A172 (cell line): ENCODE measurements around the gene SNX1. TPM values are rescaled to one million over a fixed set of nuclear protein-coding genes. Genes with fewer than 3 reads are reported as not detected.
A peak's percentile ranks its signal among the peaks of the same experiment; 100 is the strongest.
"Not testable (repeated sequence)": the region's sequence is repeated elsewhere in the genome, so short reads cannot be mapped to it uniquely, and the experiment has no call there.

Experiments
- DNase-seq: peaks from one replicate; pipeline ENCODE4 v3.0.0-alpha.2; 2015; ENCODE audit warnings: low spot score
- total RNA-seq: library from RNA; depleted of rRNA; stranded (reverse); fragments of >200 nt; shearing (Covaris generic); gene quantifications from 2 replicates; pipeline ENCODE4 v1.2.3, GENCODE V29; 2014

Gene SNX1
- total RNA-seq, 1 experiment from 2014 or later: 30.7 TPM

GRCh38 chr15:64072812-64073211 is 23.0 kb upstream of the SNX1 start:
- no peak for DNase-seq

- not testable (repeated sequence) for DNase-seq
Observed at GRCh38 chr15:64073496-64073895, 22.3 kb upstream of the SNX1 start.

- no peak for DNase-seq
Observed at GRCh38 chr15:64082757-64083156, 13.0 kb upstream of the SNX1 start.

- no peak for DNase-seq
Observed at GRCh38 chr15:64089543-64090280, 6.1 kb upstream of the SNX1 start.

GRCh38 chr15:64090527-64090926 is 5.3 kb upstream of the SNX1 start:
- DNase-seq: no peak

- DNase-seq: no peak
Observed at GRCh38 chr15:64092075-64092820, 3.5 kb upstream of the SNX1 start.

- peak; percentile 42 for DNase-seq
Observed at GRCh38 chr15:64092864-64093626, 2.7 kb upstream of the SNX1 start.

- peak; percentile 97 for DNase-seq
Observed at GRCh38 chr15:64093627-64094417, 2.0 kb upstream of the SNX1 start, which contains the start of gene CIAO2A. Gene CIAO2A (minus strand): TSS chr15:64093838. CDS start chr15:64093768, 70 bp downstream.

- no peak for DNase-seq
Observed at GRCh38 chr15:64095431-64095794, 369 bp upstream of the SNX1 start.

- DNase-seq: peak; percentile 21
Observed at GRCh38 chr15:64096668-64097384, 1.0 kb downstream of the SNX1 start.

GRCh38 chr15:64099379-64099778 is 3.6 kb downstream of the SNX1 start:
- DNase-seq: no peak

GRCh38 chr15:64100958-64101357 is 5.2 kb downstream of the SNX1 start:
- no peak for DNase-seq

GRCh38 chr15:64102497-64102896 is 6.7 kb downstream of the SNX1 start:
- no peak for DNase-seq

GRCh38 chr15:64105113-64105704 is 9.4 kb downstream of the SNX1 start:
- no peak for DNase-seq

- DNase-seq: no peak
Observed at GRCh38 chr15:64107337-64107736, 11.6 kb downstream of the SNX1 start.

- DNase-seq: not testable (repeated sequence)
Observed at GRCh38 chr15:64110108-64110701, 14.4 kb downstream of the SNX1 start.

GRCh38 chr15:64110950-64111678 is 15.3 kb downstream of the SNX1 start:
- no peak for DNase-seq

- no peak for DNase-seq
Observed at GRCh38 chr15:64111679-64112050, 15.9 kb downstream of the SNX1 start.

GRCh38 chr15:64112073-64112772 is 16.4 kb downstream of the SNX1 start:
- DNase-seq: no peak
